ENCODE measurements around the gene GALNT2.

Gene GALNT2

DNA sequence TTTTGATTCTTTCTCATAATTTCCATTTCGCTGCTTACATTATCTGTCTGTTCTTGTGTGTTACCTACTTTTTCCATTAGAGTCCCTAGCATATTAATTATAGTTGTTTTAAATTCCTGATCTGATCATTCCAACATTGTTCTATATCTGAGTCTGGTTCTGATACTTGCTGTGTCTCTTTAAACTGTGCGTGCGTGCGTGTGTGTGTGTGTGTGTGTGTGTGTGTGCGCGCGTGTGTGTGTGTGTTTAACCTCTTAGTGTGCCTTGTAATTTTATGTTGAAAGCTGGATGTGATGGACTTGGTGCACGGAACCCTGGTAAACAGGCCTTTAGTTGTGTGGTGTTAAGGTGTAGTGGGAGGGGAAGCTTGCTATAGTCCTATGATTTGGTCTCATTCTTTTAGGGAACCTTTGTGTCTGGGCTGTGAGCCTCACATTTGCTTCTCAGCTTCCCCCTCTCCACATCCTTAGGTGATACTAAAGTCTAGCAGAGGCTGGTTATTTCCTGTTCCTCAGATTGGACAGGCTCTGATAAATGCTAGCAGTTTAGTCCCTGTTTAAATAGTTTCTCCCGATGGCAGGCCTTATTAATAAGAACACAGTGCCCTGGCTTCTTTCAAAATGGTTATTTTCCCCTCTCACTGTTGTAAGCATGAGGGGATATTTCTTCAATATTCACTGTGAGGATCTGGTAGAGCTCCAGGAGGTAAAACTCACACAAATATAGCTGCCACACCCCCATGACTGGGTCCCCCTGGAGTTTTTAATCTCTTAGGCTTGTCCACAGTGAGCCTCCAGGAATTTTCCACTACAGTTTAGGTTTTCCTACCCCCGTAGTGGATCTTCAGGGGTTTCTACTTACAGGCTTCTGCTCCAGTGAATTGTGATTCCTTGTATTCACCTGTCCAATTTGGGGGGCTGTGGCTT, 118.3 kb downstream of the GALNT2 start:
- no peak for FAIRE-seq
- TF ChIP-seq POLR2A (IDR thresholded peaks at IDR 0.05; ENCODE audit: low read depth, low read length): no peak

DNA sequence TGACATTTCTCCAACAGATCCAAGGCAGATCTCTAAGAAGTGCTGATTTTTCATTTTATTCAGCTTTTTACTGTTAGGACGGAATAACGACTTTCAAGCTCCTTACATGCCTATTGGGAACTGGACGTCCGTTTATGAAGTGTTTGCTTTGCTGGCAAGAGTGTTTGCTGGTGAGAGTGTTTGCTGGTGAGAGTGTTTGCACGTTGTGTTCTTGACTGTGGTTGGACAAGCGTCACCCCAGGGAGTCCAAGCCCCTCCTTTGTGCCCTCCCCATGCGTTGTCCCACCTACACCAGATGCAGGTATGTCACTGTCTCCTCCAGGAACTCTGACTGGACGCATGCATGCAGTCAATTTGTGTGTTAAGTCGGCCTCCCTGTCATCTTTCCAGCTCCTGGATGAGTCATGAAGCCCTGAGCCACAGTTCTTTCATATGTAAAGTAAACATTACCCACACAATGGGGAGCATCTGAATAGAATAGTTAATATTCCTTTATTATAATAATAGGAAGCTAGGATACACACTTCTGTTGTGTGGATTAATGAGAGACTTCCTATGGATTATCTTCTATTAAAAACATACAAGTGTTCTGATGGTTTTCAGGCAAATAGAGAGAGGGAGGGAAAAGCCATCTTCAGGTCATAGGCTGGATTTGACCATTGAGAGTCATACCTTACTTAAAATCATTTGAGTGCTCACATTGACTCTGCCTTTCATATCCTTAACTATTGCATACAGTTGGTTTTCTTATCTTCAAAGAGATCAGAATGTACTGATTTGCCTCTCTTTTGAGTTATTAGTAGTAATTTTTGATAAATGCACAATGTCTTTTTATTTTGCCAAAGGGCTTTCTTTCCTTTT, 119.2 kb downstream of the GALNT2 start:
- FAIRE-seq (peak; percentile 53), DNase-seq (ENCODE audit: insufficient read length, low spot score) (peak; percentile 77)
- no peak for TF ChIP-seq POLR2A (IDR thresholded peaks at IDR 0.05; ENCODE audit: low read depth, low read length)

More for the DNA sequence above, 118.3 kb downstream of the GALNT2 start:
- DNase-seq (ENCODE audit: insufficient read length, low spot score): no peak

DNA sequence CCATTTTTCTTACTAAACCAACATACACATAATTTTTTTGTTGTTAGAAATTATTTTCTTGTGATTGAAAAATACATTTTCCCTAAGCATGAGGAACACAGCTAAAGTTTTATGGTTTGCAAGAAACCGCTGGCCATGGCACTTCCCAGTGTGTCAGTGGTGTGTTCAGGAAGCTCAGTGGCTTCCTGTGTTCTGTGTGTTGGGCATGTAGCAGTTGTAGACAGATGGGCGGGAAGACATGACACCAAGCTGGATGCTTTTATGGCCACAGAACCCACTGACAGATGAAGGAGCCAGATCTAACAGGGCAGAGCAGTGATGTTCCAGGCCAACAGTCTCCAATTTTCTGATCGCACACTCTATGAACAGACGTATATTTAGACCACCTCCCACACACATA, 119.8 kb downstream of the GALNT2 start:
- DNase-seq (ENCODE audit: insufficient read length, low spot score) (no peak), FAIRE-seq (no peak)
- no peak for TF ChIP-seq POLR2A (IDR thresholded peaks at IDR 0.05; ENCODE audit: low read depth, low read length)

- DNase-seq (ENCODE audit: insufficient read length, low spot score): no peak
- no peak for FAIRE-seq
- TF ChIP-seq POLR2A (IDR thresholded peaks at IDR 0.05; ENCODE audit: low read depth, low read length): no peak
Observed at GRCh38 chr1:230187290-230187689, 120.3 kb downstream of the GALNT2 start.

- no peak for TF ChIP-seq POLR2A (IDR thresholded peaks at IDR 0.05; ENCODE audit: low read depth, low read length)
- FAIRE-seq (no peak), DNase-seq (ENCODE audit: insufficient read length, low spot score) (no peak)
Observed at GRCh38 chr1:230188826-230189225, 121.8 kb downstream of the GALNT2 start.

GRCh38 chr1:230189341-230189740, 122.3 kb downstream of the GALNT2 start:
- DNase-seq (ENCODE audit: insufficient read length, low spot score) (no peak), FAIRE-seq (no peak)
- TF ChIP-seq POLR2A (IDR thresholded peaks at IDR 0.05; ENCODE audit: low read depth, low read length): no peak

DNA sequence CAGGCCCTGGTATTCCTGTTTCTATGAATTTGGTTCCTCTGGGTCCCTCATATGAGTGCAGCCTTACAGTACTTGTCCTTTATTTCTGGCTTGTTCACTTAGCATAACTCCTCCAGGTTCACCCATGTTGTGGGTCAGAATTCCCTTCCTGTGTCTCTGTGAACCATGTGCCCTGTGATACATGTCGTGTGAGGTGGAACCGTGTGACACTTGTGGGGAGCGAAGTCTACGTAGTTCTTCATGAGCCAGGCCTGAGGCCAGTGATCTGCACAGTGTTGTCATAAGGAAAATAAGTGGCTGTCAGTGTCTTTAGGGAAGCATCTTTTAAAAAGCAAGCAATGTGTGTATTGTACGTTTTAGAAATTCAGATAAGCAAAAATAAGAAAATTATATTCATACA, 122.8 kb downstream of the GALNT2 start:
- no peak for DNase-seq (ENCODE audit: insufficient read length, low spot score)
- no peak for FAIRE-seq
- no peak for TF ChIP-seq POLR2A (IDR thresholded peaks at IDR 0.05; ENCODE audit: low read depth, low read length)

- no peak for DNase-seq (ENCODE audit: insufficient read length, low spot score)
- FAIRE-seq: no peak
- TF ChIP-seq POLR2A (IDR thresholded peaks at IDR 0.05; ENCODE audit: low read depth, low read length): no peak
Observed at GRCh38 chr1:230191079-230191804, 124.2 kb downstream of the GALNT2 start.

GRCh38 chr1:230191855-230192254, 124.8 kb downstream of the GALNT2 start:
- FAIRE-seq (no peak), DNase-seq (ENCODE audit: insufficient read length, low spot score) (no peak)
- TF ChIP-seq POLR2A (IDR thresholded peaks at IDR 0.05; ENCODE audit: low read depth, low read length): no peak

- TF ChIP-seq POLR2A (IDR thresholded peaks at IDR 0.05; ENCODE audit: low read depth, low read length): no peak
- no peak for DNase-seq (ENCODE audit: insufficient read length, low spot score)
- no peak for FAIRE-seq
Observed at GRCh38 chr1:230194525-230194924, 127.5 kb downstream of the GALNT2 start.

DNA sequence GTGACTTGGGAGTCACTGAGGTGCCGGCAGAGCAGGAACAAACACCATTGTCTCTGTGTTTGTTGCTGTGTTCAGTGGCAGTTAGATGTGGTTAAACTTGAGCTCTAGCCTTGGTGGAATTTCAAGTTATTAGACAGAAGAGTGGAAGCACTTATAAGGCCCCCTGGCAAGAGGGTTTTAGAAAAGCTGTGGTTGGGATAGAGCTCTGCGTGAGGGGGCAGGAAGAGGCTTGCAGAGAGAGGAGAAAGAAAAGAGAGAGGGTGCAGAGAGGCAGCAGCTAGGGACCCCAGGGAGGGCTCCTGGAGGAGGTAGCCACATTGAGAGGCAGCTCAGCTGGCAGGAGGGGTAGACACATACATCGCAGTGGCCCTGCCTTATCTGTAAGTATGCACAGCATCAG, 128.2 kb downstream of the GALNT2 start:
- no peak for TF ChIP-seq POLR2A (IDR thresholded peaks at IDR 0.05; ENCODE audit: low read depth, low read length)
- DNase-seq (ENCODE audit: insufficient read length, low spot score): no peak
- no peak for FAIRE-seq

- no peak for TF ChIP-seq POLR2A (IDR thresholded peaks at IDR 0.05; ENCODE audit: low read depth, low read length)
- FAIRE-seq: no peak
- DNase-seq (ENCODE audit: insufficient read length, low spot score): no peak
Observed at GRCh38 chr1:230196077-230196476, 129.0 kb downstream of the GALNT2 start.

- DNase-seq (ENCODE audit: insufficient read length, low spot score) (no peak), FAIRE-seq (no peak)
- TF ChIP-seq POLR2A (IDR thresholded peaks at IDR 0.05; ENCODE audit: low read depth, low read length): no peak
Observed at GRCh38 chr1:230197644-230198567, 130.9 kb downstream of the GALNT2 start.
